Gastroesophageal sphincter (tissue), 4 donors: ENCODE measurements around the gene S100A12. TPM values are rescaled to one million over a fixed set of nuclear protein-coding genes. Genes with fewer than 3 reads are reported as not detected.

Source experiments
- ATAC-seq: fragments of 150-250 bp; one replicate; pipeline ENCODE4 v1.9.1; 2016; ENCODE audit warnings: mild to moderate bottlenecking, moderate library complexity
- H3K27ac ChIP-seq, 4 donors: fragments of 200-600 bp; sonication (generic) in 3 of 4; 1 replicate in 3 of 4; 2 replicates in 1 of 4; pipeline ENCODE4 v1.5.1; 2016 to 2019
- H3K27me3 ChIP-seq: fragments of 200-600 bp; sonication (generic); one replicate; pipeline ENCODE4 v1.5.1; 2019
- H3K36me3 ChIP-seq, 2 donors: fragments of 200-600 bp; sonication (generic); one replicate each; pipeline ENCODE4 v1.5.1; 2019; ENCODE audit warnings: control low read depth in 1 of 2
- H3K4me1 ChIP-seq, 3 donors: fragments of 200-600 bp; sonication (generic); 1 replicate in 2 of 3; 2 replicates in 1 of 3; pipeline ENCODE4 v1.5.1; 2016 to 2019; ENCODE audit warnings: control low read depth in 2 of 3
- H3K4me3 ChIP-seq, 2 donors: fragments of 200-600 bp; sonication (generic); one replicate each; pipeline ENCODE4 v1.5.1; 2019; ENCODE audit warnings: mild to moderate bottlenecking in 1 of 2, moderate library complexity in 1 of 2
- H3K9me3 ChIP-seq, 3 donors: fragments of 200-600 bp; sonication (generic); one replicate each; pipeline ENCODE4 v1.5.1; 2017 to 2019; ENCODE audit warnings: control low read depth in 2 of 3
- CTCF ChIP-seq, 4 experiments: fragments of 200-600 bp in 2 of 4; fragments of 450-650 bp in 2 of 4; sonication (generic) in 1 of 4; IDR thresholded peaks; one replicate each; pipeline ENCODE4 v1.5.1; 2017 to 2019; ENCODE audit warnings: antibody characterized with exemption in 4 of 4, mild to moderate bottlenecking in 2 of 4, moderate library complexity in 2 of 4
- EP300 ChIP-seq: sonication (generic); formaldehyde crosslinking; IDR thresholded peaks from one replicate; pipeline ENCODE4 v1.6.1; 2017; ENCODE audit warnings: antibody characterized with exemption, mild to moderate bottlenecking
- POLR2A ChIP-seq, 2 donors: fragments of 450-650 bp; IDR thresholded peaks; one replicate each; pipeline ENCODE4 v1.6.1; 2017; ENCODE audit warnings: antibody characterized with exemption in 2 of 2, mild to moderate bottlenecking in 2 of 2, moderate library complexity in 1 of 2
- POLR2AphosphoS5 ChIP-seq: sonication (generic); formaldehyde crosslinking; IDR thresholded peaks from one replicate; pipeline ENCODE4 v1.6.1; 2017; ENCODE audit warnings: antibody characterized with exemption
- WGBS, 2 donors: methylation state at CpG; one replicate each; pipeline ENCODE4 v1.1.5; 2018; ENCODE audit warnings: low coverage in 1 of 2; 5-methylcytosine and 5-hydroxymethylcytosine counted together
- total RNA-seq, 4 donors: library from RNA; depleted of rRNA; stranded (reverse); fragments of >200 nt; gene quantifications; one replicate each; pipeline ENCODE4 v1.1.0, GENCODE V29; 2016

Gene S100A12
- total RNA-seq, 4 donors from 2014 or later = 1.4 to 21.1 (median 12.6) TPM; not detected in 1

GRCh38 chr1:153400244-153400643 lies 24.8 kb upstream of the S100A12 start:
- WGBS, 2 donors = 52 to 70% methylated on average over 4 of the region's 5 CpGs
- Histone ChIP-seq H3K4me3 (no peak overlapping the region), H3K4me1 (no peaks in the 10 kb centered on the region), H3K36me3 (no peaks in the 10 kb centered on the region), H3K9me3 (no peaks in the 10 kb centered on the region), H3K27me3 (peaks cover 45% of the 10 kb centered on the region), H3K27ac (no peak overlapping the region)
- TF ChIP-seq POLR2AphosphoS5 (no peak), POLR2A (IDR thresholded peaks at IDR 0.05) (no peak), CTCF (IDR thresholded peaks at IDR 0.05) (no peak), EP300 (no peak)
- ATAC-seq = no peak

GRCh38 chr1:153399401-153400055 lies 24.1 kb upstream of the S100A12 start:
- Histone ChIP-seq H3K27ac (no peak overlapping the region), H3K36me3 (no peaks in the 10 kb centered on the region), H3K4me3 (no peak overlapping the region), H3K9me3 (no peaks in the 10 kb centered on the region), H3K4me1 (no peaks in the 10 kb centered on the region), H3K27me3 (peaks cover 41% of the 10 kb centered on the region)
- no peak for TF ChIP-seq CTCF (IDR thresholded peaks at IDR 0.05)
- TF ChIP-seq POLR2AphosphoS5 = no peak
- TF ChIP-seq POLR2A (IDR thresholded peaks at IDR 0.05) = no peak
- no peak for TF ChIP-seq EP300
- 80 to 86% methylated on average over 1 to 5 of the region's 7 CpGs for WGBS, 2 donors
- no peak for ATAC-seq

GRCh38 chr1:153397924-153398651 lies 22.7 kb upstream of the S100A12 start:
- no peak for TF ChIP-seq EP300
- peaks cover 48% of the 10 kb centered on the region for H3K27me3 ChIP-seq
- H3K27ac ChIP-seq = no peak overlapping the region
- no peak for ATAC-seq
- H3K4me3 ChIP-seq = no peak overlapping the region
- 63 to 94% methylated on average over 2 of the region's 6 CpGs for WGBS, 2 donors
- H3K36me3 ChIP-seq = no peaks in the 10 kb centered on the region
- H3K9me3 ChIP-seq = no peaks in the 10 kb centered on the region
- H3K4me1 ChIP-seq = no peaks in the 10 kb centered on the region

DNA sequence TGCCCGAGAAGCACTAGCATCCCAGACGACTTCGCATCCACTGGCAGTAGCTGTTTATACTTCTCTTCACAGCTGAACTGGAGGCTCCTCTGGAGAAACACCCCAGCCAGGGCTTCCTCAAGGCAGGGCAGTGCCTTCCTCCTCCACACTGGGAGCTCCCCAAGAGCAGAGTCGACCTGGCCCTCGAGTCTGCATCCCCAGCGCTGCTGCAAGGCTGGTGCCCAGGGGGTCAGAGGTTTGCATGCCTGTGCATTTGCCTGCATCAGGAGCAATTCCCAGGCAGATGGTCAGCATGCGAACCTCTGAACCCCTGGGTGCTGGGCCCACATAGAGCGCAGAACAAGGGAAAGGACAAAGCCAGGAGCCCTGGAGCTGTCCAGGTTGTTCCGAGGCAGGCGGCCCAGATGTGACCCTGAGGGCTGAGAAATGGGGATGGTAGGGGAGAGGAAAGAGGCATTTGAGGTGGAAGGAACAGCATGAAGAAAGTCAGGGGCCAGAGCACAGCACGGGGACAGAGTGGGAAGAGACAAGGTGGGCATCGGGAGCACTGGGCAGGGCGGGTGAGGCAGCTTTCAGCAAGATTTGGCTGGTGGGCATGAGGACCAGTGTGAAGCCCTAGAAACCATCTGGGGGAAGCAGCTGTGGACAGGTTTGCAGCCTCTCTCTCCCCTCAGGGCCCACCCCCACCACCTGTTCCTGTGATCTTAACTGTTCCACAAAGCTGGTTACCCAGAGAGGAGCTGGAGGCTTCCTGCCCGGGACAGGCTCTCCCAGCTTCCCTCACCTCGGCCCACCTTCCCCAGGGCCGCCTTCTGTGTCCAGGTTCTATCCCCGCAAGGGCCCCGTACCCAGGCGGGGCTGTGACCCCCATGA lies 21.9 kb upstream of the S100A12 start:
- no peak for TF ChIP-seq EP300
- no peak for TF ChIP-seq POLR2AphosphoS5
- no peak for TF ChIP-seq CTCF (IDR thresholded peaks at IDR 0.05)
- TF ChIP-seq POLR2A (IDR thresholded peaks at IDR 0.05) = no peak

DNA sequence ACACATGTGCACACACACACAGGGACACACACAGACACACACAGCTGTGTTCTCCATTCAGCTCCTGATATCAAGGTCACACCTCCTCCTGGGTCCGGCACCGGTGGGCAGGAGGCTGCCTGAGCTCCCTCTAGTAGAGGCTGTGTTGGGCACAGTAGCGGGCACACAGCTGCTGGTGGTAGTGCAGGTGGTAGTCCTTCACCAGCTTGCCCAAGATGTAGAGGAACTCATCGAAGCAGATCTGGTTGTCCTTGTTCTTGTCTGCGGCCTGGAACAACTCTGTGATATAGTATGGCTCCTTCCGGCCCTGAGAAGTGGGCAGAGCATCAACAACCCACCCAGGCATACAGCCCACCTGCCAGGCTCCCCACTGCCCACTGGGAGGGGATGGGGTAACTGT lies 21.0 kb upstream of the S100A12 start:
- 100% methylated on average over 3 of the region's 6 CpGs; no CpG with 5 or more reads in 1 of the 2 donors for WGBS, 2 donors
- no peak for TF ChIP-seq POLR2AphosphoS5
- no peak for TF ChIP-seq EP300
- TF ChIP-seq CTCF (IDR thresholded peaks at IDR 0.05) = no peak
- TF ChIP-seq POLR2A (IDR thresholded peaks at IDR 0.05) = no peak
- H3K9me3 ChIP-seq = no peaks in the 10 kb centered on the region
- H3K27me3 ChIP-seq = peaks cover 39% of the 10 kb centered on the region
- no peaks in the 10 kb centered on the region for H3K36me3 ChIP-seq
- ATAC-seq = no peak
- H3K4me1 ChIP-seq = no peaks in the 10 kb centered on the region
- no peak overlapping the region for H3K4me3 ChIP-seq
- H3K27ac ChIP-seq = no peak overlapping the region

More for the DNA sequence above, 21.9 kb upstream of the S100A12 start:
- Histone ChIP-seq H3K36me3 (no peaks in the 10 kb centered on the region), H3K4me3 (no peak overlapping the region), H3K9me3 (no peaks in the 10 kb centered on the region), H3K27ac (no peak overlapping the region), H3K27me3 (peaks cover 44% of the 10 kb centered on the region), H3K4me1 (no peaks in the 10 kb centered on the region)
- 65 to 80% methylated on average over 3 to 4 of the region's 19 CpGs for WGBS, 2 donors
- no peak for ATAC-seq
